HG03196 (cell line): ENCODE results near the gene NOTCH3.

Source experiments
- ATAC-seq: cut with Tn5 transposase; IDR thresholded peaks from one replicate; pipeline ENCODE4 v1.9.1; 2021; ENCODE audit not compliant: unreplicated experiment

The NOTCH3 gene

DNA sequence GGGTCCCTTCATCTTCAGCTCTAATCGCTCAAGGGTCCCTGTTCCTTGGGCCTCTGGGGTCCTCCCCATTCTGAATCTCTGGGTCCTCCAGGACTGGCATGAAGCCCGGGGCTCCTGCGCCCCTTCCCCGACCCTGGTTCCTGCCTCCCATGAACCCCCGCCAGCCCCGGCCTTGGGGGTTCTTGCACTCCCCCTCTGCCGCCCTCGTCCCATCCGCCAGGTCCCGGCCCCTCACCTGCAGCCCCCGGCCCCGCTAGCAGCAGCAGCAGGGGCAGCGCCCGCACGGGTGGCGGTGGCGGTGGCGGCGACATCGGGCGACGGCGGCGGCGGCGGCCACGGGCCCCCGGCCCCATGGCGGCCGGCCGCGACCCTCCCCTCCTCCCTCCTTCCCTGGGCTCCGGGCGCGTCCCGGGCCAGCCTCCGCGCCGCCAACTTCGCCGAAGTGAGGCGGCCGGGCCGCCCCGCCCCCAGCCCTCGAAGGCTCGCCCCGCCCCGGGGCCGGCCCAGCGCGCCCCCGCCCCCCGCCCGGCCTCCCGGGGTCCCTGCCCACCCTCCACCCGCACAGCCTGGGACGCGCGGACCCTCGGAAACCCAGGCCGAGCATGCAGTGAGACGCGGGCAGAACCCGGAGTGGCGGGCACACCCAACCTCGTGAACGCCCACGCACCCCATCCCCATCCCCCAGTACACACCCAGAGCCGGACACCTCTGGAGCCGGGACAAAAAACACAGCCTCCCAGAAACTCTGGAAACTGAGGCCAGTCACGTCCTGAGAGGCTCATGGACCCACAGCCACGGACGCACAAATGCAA is at the start of gene NOTCH3:
TSS of gene NOTCH3 (minus strand) at position 443 of the 812 bp plus-strand sequence. CDS start at position 353, 90 bp downstream.
- no peak for ATAC-seq

DNA sequence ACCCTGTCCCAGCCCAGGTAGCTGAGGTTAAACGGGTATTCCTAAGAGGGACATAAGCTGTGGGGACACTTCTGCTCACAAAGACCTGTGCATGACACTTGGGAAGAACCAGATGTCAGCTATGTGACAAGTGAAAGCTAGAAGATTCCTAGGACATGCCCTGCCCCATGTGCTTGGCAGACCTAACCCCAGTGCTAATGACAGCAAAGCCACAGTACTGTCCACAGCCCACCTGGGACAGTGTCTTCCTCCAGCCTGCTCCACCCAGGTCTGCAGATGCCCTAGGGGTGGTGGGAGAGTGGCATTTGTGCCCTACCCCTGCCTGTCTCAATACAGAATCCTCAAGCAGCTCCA is 49.8 kb upstream of the NOTCH3 start:
- no peak for ATAC-seq

GRCh38 chr19:15249972-15250639 is 49.3 kb upstream of the NOTCH3 start:
- no peak for ATAC-seq

DNA sequence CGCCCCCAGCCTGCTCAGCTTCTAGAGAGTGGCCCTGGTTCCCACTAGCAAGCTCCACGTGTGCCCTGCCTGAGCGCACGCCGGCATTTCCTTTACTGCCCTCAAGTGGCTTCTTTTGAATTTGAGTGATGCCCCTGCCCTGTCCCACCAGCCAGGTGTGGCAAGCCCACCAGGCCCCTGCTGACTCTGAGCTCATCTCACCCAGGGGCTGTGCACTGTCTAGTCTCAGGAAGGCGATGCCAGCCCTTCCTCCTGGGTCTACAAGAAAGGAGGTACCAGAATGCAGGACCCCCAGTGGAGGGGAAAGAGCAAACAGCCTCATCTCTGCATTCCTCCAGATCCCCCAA is 48.7 kb upstream of the NOTCH3 start:
- ATAC-seq: no peak

DNA sequence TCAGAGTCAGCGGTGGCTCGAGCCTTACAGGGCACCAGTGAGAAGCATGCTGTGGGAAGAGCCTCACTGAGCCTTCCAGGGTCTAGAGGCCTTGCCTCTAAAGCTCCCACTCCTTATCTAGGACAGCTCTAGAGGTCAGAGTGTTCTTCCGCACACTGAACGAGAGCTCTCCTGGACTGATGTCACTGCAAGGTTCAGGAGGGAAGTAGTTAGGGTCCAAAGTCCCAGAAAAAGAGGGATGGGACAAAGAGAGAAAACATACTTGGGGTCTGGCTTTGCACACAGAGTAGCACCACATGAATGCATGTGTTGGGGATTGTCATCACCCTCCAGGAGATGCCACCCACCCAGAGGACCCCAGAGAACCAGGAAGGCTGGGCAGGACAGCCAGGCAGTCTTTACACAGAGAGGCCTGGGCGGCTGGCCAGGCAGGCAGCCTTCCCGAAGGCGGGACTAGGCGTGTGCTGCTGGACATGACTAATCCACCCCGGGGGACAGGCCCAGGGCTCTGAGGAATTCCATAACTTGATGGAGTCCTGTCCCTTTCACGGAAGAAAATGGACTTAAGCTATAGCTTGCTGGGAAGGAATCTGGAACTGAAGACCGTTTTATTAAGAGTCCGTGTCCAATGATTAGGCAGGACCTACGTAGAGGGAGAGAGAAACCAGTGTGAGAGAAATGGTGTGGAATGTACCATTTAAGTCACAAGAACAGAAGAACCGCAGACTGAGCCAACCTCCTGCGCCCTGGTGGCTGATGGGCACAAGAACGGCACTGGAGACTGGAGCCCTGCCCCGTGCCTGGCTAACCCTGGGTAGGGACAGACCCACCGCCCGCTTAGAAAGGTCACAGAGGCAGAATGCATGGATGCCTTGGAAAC is 48.1 kb upstream of the NOTCH3 start:
- ATAC-seq: no peak

- ATAC-seq: no peak
These were observed 47.3 kb upstream of the NOTCH3 start for GRCh38 chr19:15248106-15248505.

DNA sequence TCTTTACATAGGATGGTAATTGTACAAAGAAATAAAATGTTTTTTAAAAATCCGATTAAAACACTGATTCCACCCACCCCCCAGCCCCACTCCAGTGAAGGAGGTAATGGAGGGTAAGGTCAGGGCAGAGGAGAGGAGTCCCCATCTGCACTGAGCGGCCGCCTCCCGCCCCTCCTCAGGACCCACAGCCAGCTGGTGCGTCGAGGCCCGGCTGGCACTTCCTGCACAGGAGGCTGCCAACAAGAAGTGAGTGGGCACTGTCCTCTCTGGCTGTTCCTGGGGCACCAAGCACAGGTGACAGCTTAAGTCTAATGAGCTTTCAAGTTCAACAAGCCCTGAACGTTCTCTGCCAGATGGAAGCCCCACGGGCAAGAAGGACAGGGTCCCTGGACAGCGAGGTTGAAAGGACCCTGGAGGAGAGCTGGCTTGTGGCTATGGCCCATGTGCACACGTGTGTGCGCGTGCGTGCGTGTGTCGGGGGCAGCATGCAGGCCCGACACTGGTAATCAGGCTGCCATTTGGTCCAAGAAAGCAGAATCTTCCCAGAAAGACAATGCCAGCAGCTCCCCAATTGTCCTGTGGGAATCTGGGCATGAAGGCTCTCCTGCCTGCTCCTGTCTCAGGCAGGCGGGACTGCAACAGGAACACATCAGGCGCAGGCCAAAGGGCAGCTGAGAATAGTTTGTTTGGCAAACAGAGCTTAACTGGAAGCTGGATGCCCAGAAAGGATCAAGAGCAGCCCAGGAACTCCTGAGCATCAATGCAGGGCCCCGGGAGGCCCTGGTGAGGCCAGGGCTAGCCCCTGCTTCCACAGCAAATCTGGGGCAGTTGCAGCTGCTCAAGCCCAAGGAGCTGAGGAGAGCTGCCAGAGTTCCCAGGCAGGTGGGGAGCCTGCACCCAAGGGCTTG is 46.6 kb upstream of the NOTCH3 start:
- no peak for ATAC-seq

- no peak for ATAC-seq
These were observed 45.3 kb upstream of the NOTCH3 start for GRCh38 chr19:15246198-15246481.

DNA sequence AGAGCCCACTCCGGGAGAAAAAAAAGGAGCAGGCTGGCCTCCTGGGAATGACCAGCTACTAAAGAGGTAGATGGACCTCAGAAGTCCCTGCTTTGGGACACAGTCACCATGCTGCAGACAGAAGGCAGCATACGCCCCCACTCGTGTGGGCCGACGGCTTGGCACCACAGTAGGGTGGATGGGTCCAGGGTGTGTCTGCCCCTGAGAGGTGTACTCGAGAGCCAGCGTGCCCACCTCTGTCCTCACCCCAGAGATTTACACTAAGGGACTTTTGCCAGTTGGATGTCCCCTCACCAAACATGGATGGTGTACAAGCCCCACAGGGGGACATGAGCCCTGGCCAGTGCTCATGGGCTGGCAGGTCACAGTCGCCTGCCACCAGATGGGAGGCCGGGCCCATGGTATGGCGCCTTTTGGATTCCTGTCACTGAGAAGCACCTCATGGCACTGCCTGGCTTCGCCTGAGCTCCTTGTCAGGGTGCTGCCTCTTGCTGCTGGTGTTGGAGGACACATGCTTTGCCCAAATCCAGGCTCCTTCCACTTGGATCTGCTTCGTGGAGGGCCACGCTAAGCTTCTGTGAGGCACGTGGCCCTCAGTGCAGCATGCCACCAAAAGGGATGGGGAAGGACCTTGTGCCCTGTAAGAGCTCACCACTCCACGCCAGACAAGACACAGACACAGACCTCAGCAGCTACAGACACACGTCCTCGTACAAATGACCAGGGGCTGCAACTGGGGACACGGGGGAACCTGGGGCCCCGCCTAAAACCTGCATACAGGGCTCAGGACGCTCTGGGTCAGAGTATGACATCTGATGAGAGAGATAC is 44.8 kb upstream of the NOTCH3 start:
- ATAC-seq: no peak

GRCh38 chr19:15244808-15245207 is 44.0 kb upstream of the NOTCH3 start:
- ATAC-seq: no peak

DNA sequence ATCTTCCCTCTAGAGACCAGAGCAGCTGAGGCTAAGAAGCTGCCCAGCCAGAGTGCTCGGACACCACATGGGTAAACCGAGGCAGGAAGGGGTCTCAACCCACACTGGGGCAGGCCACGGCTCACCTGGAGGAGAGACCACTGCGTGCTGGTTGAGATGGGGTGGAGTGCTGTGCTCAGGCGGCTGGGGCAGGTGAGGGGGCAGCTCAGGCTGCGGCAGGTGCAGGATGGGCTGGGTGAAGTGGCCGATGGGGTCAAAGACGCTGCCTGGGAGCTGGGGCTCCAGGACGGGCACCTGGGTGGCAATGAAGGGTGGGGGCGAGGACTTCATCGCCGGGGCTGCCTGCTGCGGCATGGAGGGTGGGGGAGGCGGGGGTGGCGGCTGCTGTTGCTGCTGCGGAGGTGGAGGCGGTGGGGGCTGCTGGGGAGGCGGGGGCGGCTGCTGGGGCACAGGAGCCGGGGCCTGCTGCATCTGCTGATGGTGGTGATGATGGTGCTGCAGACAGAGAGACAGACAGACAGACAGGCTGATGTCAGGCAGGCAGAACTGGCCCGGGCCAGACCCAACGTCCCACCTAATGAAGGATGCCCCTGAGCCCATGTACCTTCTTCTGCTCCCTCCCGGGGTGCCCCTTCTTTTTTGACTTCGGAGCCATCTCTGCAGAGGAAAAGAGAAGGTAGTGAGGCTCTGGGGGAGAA is 43.5 kb upstream of the NOTCH3 start:
- no peak for ATAC-seq

DNA sequence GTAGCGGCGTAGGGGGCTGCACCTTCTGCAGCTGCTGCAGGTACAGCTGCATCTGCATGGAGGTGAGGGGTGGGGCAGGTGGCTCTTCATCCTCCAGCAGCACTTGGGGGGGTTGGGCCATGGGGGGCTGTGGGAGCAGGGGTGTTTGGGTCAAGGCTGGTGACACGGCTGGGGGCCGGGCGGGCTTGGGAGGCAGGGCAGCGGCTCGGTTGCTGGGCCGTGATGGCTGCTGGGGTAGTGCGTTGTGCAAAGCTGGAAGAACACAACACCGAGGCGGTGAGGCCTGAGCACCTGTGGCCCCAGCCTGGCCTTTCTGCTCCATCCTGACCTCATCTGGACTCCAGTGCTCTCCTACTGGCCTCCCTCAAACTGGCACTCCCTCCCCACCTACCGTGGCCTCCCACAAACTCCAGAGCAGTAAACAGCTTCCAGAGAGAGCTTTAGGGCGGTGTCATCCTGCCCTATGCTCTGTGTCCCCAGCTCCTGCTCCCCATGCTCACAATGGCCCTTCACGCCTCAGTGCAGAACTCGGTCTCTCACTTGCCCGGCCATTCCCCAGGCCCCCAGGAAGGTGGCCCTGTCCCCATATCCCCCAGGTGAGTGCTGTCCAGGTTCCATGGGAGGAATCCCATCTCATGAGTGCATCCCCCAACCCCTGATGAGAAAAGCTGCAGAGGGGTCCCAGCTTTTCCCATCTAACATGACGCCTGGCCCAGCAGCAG is 42.6 kb upstream of the NOTCH3 start:
- ATAC-seq: no peak

DNA sequence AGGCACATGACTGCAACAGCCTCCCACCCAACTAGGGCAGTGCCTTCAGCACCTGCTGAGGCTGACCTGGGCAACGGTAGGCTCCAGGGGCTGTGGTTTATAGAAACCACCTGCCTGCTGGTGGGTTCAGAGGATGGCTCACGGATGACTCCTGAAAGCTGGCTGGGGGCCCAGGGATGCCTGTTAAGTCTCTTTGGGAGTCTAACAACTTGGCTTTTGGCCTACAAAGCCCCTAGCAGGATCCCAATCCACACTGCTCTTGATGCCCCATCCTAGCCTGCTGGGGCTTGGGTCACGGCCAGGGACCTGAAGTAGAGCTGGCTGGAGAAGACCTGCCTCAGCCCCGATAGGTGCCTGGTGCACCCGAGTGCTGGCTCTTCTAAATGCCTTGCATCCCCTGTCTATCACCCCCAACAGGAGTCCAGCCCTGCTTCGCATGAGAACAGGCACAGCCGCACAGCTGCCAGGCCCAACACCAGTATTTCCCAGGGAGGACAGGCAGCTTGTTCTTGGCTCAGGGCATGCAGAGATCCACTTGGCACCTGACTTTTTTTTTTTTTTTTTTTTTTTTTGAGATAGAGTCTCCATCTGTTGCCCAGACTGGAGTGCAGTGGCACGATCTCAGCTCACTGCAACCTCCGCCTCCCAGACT is 40.6 kb upstream of the NOTCH3 start:
- ATAC-seq: no peak

- ATAC-seq: no peak
These were observed 39.7 kb upstream of the NOTCH3 start for GRCh38 chr19:15240515-15240914.

DNA sequence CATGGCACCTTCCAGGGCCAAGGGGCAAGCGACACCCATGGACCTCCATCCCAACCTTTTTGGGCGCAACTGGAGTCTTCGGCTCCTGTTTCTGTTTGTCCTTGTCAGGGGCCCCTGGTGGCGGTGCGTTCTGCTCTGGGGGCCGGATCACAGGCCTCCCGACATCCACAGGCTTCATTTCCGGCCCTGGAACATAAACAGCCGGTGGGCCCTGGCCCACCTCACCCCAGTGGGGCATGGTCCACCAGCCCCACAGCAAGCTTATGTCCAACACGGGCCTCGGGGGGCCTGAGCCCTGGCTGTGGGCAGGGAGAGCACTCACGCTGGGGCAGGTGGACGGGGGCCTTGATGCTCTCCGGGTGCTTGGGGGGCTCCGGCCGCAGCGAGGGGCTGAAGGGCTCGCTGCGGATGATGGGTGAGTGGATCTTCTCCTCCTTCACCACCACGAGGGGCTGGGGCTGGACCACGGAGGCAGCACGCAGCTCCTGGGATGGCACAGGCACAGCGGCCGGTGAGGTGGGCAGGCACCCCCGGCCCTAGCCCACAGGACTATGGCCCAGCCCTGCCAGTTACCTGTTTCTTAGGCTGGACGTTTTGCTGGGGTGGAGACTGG is 38.6 kb upstream of the NOTCH3 start:
- no peak for ATAC-seq

GRCh38 chr19:15238639-15239155 is 37.9 kb upstream of the NOTCH3 start:
- no peak for ATAC-seq

DNA sequence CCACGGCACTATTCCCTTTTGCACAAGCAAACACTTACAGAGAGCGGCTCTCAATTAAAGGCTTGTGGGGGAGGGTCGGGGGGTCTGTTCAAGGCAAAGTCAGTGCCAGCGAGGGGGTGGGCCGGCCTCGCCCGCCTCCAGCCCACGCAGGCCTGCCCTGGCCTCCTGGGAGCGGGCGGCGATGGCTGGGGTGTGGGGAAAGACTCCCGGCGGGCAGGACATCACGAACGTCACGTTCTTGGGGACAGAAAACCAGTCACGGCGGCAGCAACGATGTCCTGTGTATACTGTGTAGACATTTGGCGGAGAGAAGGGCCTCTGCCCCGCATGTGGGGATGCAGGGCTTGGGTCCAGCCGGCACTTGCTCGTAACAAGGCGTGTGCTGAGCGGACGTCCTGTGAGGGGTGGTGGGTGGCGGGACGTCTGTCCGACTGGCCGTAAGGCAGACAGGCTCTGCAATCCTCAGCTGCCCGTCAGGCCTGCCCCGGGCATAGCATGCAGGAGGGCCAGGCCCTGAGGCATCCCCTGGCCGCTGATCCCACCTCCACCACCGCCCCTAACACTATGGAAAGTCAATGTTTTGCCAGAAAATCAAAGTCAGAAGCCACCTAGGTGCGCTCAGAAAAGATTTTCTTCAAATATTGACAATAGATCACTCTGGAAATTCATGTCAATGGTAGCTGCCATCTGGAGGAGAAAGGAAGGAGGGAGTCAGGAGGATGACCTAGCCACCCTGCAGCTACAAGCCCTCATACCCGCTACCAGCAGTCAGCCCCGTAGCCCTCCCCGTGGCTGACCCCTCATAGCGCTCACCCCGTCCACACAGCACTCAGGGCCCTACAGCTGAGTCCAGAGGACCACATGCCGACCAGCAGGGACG is 37.2 kb upstream of the NOTCH3 start:
- no peak for ATAC-seq
